ENCODE data around the gene CDC73.

DNA sequence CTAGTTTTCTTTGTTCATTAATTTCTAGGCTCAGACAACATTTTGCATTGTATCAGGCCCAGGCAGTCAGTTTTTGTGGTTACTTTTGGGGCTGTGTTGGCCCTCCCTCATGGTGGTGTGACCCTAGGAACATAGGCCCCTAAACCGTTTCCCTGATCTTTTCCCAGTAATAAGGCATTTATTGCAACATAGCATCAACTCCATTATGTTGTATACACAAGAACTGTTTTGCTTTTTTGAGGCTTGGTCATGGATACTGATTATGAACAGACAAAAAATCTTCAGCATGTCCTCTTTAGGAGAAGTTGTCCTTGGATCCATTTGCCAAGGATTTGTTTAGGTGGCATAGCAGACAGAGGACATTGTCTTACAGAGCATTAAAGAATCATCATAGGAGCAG is 54.3 kb downstream of the CDC73 start:
- no peak for TF ChIP-seq SIN3A (IDR thresholded peaks at IDR 0.05; ENCODE audit: borderline replicate concordance, insufficient read depth, low read length)
- no peak for TF ChIP-seq POLR2AphosphoS5 (IDR thresholded peaks at IDR 0.05; ENCODE audit: low read depth, low read length)
- TF ChIP-seq REST (IDR thresholded peaks at IDR 0.05; ENCODE audit: insufficient read depth in 1 of 2, low read depth in 2 of 2, low read length in 2 of 2) = no peak
- TF ChIP-seq TAF1 (IDR thresholded peaks at IDR 0.05; ENCODE audit: borderline replicate concordance, insufficient read depth, low read length) = no peak
